Sigmoid colon (tissue), 7 donors: Measurements from ENCODE around the gene HKDC1. TPM values are rescaled to one million over a fixed set of nuclear protein-coding genes. Genes with fewer than 3 reads are reported as not detected.
A peak's percentile ranks its signal among the peaks of the same experiment; 100 is the strongest.
"Not testable (repeated sequence)": the region's sequence is repeated elsewhere in the genome, so short reads cannot be mapped to it uniquely, and the experiment has no call there.

Source experiments
- DNase-seq: peaks from one replicate; pipeline ENCODE4 v3.0.0-alpha.2; 2019
- H3K27ac ChIP-seq, 4 donors: fragments of 200-600 bp; sonication (generic); one replicate each; pipeline ENCODE4 v1.5.1; 2016 to 2019; ENCODE audit warnings: mild to moderate bottlenecking in 1 of 4
- H3K27me3 ChIP-seq, 3 donors: fragments of 200-600 bp; sonication (generic); one replicate each; pipeline ENCODE4 v1.5.1; 2019; ENCODE audit warnings: mild to moderate bottlenecking in 1 of 3
- H3K36me3 ChIP-seq, 4 donors: fragments of 200-600 bp; sonication (generic); one replicate each; pipeline ENCODE4 v1.5.1; 2016 to 2019
- H3K4me1 ChIP-seq, 4 donors: fragments of 200-600 bp; sonication (generic); one replicate each; pipeline ENCODE4 v1.5.1; 2017 to 2019
- H3K4me3 ChIP-seq, 4 donors: fragments of 200-600 bp; sonication (generic); one replicate each; pipeline ENCODE4 v1.5.1; 2017 to 2019; ENCODE audit warnings: mild to moderate bottlenecking in 2 of 4, moderate library complexity in 1 of 4
- H3K9me3 ChIP-seq, 4 donors: fragments of 200-600 bp in 3 of 4; sonication (generic) in 3 of 4; one replicate each; pipeline versions ENCODE4 v1.5.1 to v1.6.1; 2013 to 2019
- CTCF ChIP-seq, 4 experiments: fragments of 450-650 bp in 3 of 4; fragments of 200-600 bp in 1 of 4; IDR thresholded peaks; one replicate each; pipeline ENCODE4 v1.5.1; 2016 to 2019; ENCODE audit warnings: antibody characterized with exemption in 4 of 4, mild to moderate bottlenecking in 3 of 4, moderate library complexity in 2 of 4
- EP300 ChIP-seq, 4 donors: sonication (generic); formaldehyde crosslinking; IDR thresholded peaks; one replicate each; pipeline ENCODE4 v1.6.1; 2017; ENCODE audit warnings: antibody characterized with exemption in 4 of 4
- POLR2A ChIP-seq, 2 donors: fragments of 450-650 bp; IDR thresholded peaks; one replicate each; pipeline ENCODE4 v1.6.1; 2016; ENCODE audit warnings: antibody characterized with exemption in 2 of 2, mild to moderate bottlenecking in 2 of 2, moderate library complexity in 2 of 2
- POLR2AphosphoS5 ChIP-seq, 4 donors: sonication (generic); formaldehyde crosslinking; IDR thresholded peaks; one replicate each; pipeline ENCODE4 v1.6.1; 2017; ENCODE audit warnings: antibody characterized with exemption in 4 of 4
- WGBS, 2 donors: extraction: QIAGEN DNeasy Blood & Tissue Kit; methylation state at CpG; one replicate each; pipeline ENCODE4 v1.1.7; 2013; 5-methylcytosine and 5-hydroxymethylcytosine counted together
- intact Hi-C: fragments of 100-400 bp; cut with DNase I; formaldehyde crosslinking; loops from one replicate; pipeline ENCODE4 v1.15.1; 2023
- polyA plus RNA-seq, 3 donors: library from polyadenylated mRNA; stranded (reverse); fragments of 200-250 nt; gene quantifications; one replicate each; pipeline ENCODE4 v1.2.3, GENCODE V29; 2013
- total RNA-seq, 4 donors: library from RNA; depleted of rRNA; stranded (reverse); fragments of >200 nt; gene quantifications; one replicate each; pipeline ENCODE4 v1.1.0, GENCODE V29; 2016
- donor health status: healthy with polysubstance abuse.
- donor health status: Bipolar disorder and iron deficiency.
- donor health status: healthy.

The HKDC1 gene
- total and polyA plus RNA-seq, 7 donors = 8.4 to 33.3 (median 19.2) TPM; not detected in 4

- Histone ChIP-seq H3K4me1 (no peaks in the 10 kb centered on the region), H3K9me3 (no peaks in the 10 kb centered on the region), H3K27me3 (no peaks in the 10 kb centered on the region), H3K27ac (no peak overlapping the region), H3K4me3 (no peak overlapping the region), H3K36me3 (no peaks in the 10 kb centered on the region)
- 88 to 91% methylated on average over 8 of the region's 8 CpGs for WGBS, 2 donors
- no peak for DNase-seq
- intact Hi-C loops = no loop called here
- no peak for TF ChIP-seq POLR2AphosphoS5 (IDR thresholded peaks at IDR 0.05)
- TF ChIP-seq CTCF (IDR thresholded peaks at IDR 0.05) = no peak
- TF ChIP-seq POLR2A (IDR thresholded peaks at IDR 0.05) = no peak
- no peak for TF ChIP-seq EP300 (IDR thresholded peaks at IDR 0.05)
These were observed 61.6 kb downstream of the HKDC1 start for GRCh38 chr10:69281507-69282413.

- 87% methylated on average over 6 of the region's 6 CpGs for WGBS, 2 donors
- not testable (repeated sequence) for H3K36me3 ChIP-seq
These were observed 64.3 kb downstream of the HKDC1 start for GRCh38 chr10:69284402-69284801.

GRCh38 chr10:69285699-69286098, 65.6 kb downstream of the HKDC1 start:
- intact Hi-C loops = no loop called here
- no peak overlapping the region for H3K4me3 ChIP-seq
- WGBS, 2 donors = 81 to 85% methylated on average over 4 of the region's 4 CpGs
- no peaks in the 10 kb centered on the region for H3K4me1 ChIP-seq
- no peak overlapping the region for H3K27ac ChIP-seq
- peaks cover 0 to 3% (median 0%) of the 10 kb centered on the region in 3 donors for H3K27me3 ChIP-seq
- no peaks in the 10 kb centered on the region for H3K36me3 ChIP-seq
- peak; percentile 36 for DNase-seq
- TF ChIP-seq POLR2A (IDR thresholded peaks at IDR 0.05) (no peak), CTCF (IDR thresholded peaks at IDR 0.05) (no peak)
- H3K9me3 ChIP-seq = no peaks in the 10 kb centered on the region

More at GRCh38 chr10:69284402-69284801, 64.3 kb downstream of the HKDC1 start:
- H3K4me3 ChIP-seq, H3K9me3 ChIP-seq, H3K4me1 ChIP-seq, H3K27ac ChIP-seq, H3K27me3 ChIP-seq, intact Hi-C loops: not testable (repeated sequence)
- peak; percentile 13 for DNase-seq

GRCh38 chr10:69287181-69287580, 67.0 kb downstream of the HKDC1 start:
- 82 to 83% methylated on average over 4 of the region's 4 CpGs for WGBS, 2 donors
- H3K36me3 ChIP-seq = no peaks in the 10 kb centered on the region
- intact Hi-C loops = no loop called here
- peaks cover 0 to 3% (median 0%) of the 10 kb centered on the region in 3 donors for H3K27me3 ChIP-seq
- TF ChIP-seq POLR2A (IDR thresholded peaks at IDR 0.05) = no peak
- TF ChIP-seq EP300 (IDR thresholded peaks at IDR 0.05) = no peak
- no peak for TF ChIP-seq POLR2AphosphoS5 (IDR thresholded peaks at IDR 0.05)
- no peak for TF ChIP-seq CTCF (IDR thresholded peaks at IDR 0.05)
- no peaks in the 10 kb centered on the region for H3K9me3 ChIP-seq
- H3K4me3 ChIP-seq = no peak overlapping the region
- H3K4me1 ChIP-seq = no peaks in the 10 kb centered on the region
- DNase-seq = peak; percentile 8
- no peak overlapping the region for H3K27ac ChIP-seq

- no peak for DNase-seq
- no peak for TF ChIP-seq POLR2AphosphoS5 (IDR thresholded peaks at IDR 0.05)
- TF ChIP-seq CTCF (IDR thresholded peaks at IDR 0.05) = no peak
- TF ChIP-seq EP300 (IDR thresholded peaks at IDR 0.05) = no peak
- no peak for TF ChIP-seq POLR2A (IDR thresholded peaks at IDR 0.05)
- no peaks in the 10 kb centered on the region for H3K9me3 ChIP-seq
- H3K4me3 ChIP-seq = no peak overlapping the region
- no peaks in the 10 kb centered on the region for H3K4me1 ChIP-seq
- no peaks in the 10 kb centered on the region for H3K36me3 ChIP-seq
- H3K27me3 ChIP-seq = peaks cover 0 to 3% (median 0%) of the 10 kb centered on the region in 3 donors
- no peak overlapping the region for H3K27ac ChIP-seq
- WGBS, 2 donors = 89 to 91% methylated on average over 4 of the region's 4 CpGs
- intact Hi-C loops = no loop called here
These were observed 70.9 kb downstream of the HKDC1 start for GRCh38 chr10:69290993-69291392.
